GM12878 (cell line): Measurements from ENCODE around the gene KHDRBS2. TPM values are rescaled to one million over a fixed set of nuclear protein-coding genes. Genes with fewer than 3 reads are reported as not detected.

Experiments
- ATAC-seq: fragments of 200-7000 bp; cut with Tn5 transposase; 3 replicates; pipeline ENCODE4 v1.9.1; 2020; ENCODE audit warnings: mild to moderate bottlenecking, moderate library complexity
- BruUV-seq: library from RNA; stranded (reverse); fragments of 400-500 nt; replicated peaks from 2 replicates; lab custom pipeline; 2021; lab: Mats Ljungman, UMichigan
- CTCF ChIA-PET: fragments of 300-600 bp; sonication (Branson Sonifier 250); formaldehyde crosslinking; extraction: SDS; loops from one replicate; lab custom pipeline; 2021; ENCODE audit warnings: inconsistent platforms; lab: Yijun Ruan, JAX
- POLR2A ChIA-PET: fragments of 350-600 bp; formaldehyde crosslinking; extraction: SDS; loops from one replicate; lab custom pipeline; 2021; ENCODE audit warnings: inconsistent platforms; lab: Charles Lee
- RAD21 ChIA-PET: fragments of 300-600 bp; sonication (Branson Sonifier 250); formaldehyde crosslinking; loops from one replicate; lab custom pipeline; 2023; ENCODE audit warnings: antibody characterized with exemption; ENCODE audit not compliant: unreplicated experiment; lab: Charles Lee
- SMC1A ChIA-PET: fragments of 300-600 bp; sonication (Branson Sonifier 250); formaldehyde crosslinking; loops from one replicate; lab custom pipeline; 2023; ENCODE audit not compliant: unreplicated experiment, uncharacterized antibody; lab: Charles Lee
- DNase-seq: peaks from one replicate; pipeline ENCODE4 v3.0.0-alpha.2; 2011; ENCODE audit warnings: low read depth, low spot score
- FAIRE-seq: peaks from 3 replicates; lab custom pipeline; 2011; peaks lifted over from hg19 to GRCh38; lab: Jason Lieb, UNC
- H2AFZ ChIP-seq: 2 replicates; pipeline ENCODE4 v1.6.0; 2011; ENCODE audit warnings: low read depth, low read length, control low read depth; ENCODE audit not compliant: control insufficient read depth
- H3K27ac ChIP-seq: 2 replicates; pipeline ENCODE4 v1.5.1; 2011; ENCODE audit warnings: control low read depth; ENCODE audit not compliant: control insufficient read depth, insufficient read depth
- H3K27me3 ChIP-seq, 2 experiments: replicated peaks in 1 of 2; 2 replicates each; pipeline versions ENCODE4 v1.6.0 to v1.6.1; 2011; ENCODE audit warnings: low read length in 1 of 2; ENCODE audit not compliant: control insufficient read depth in 2 of 2, insufficient read depth in 2 of 2
- H3K36me3 ChIP-seq, 2 experiments: 2 replicates each; pipeline ENCODE4 v1.5.1; 2011; ENCODE audit warnings: low read length in 1 of 2; ENCODE audit not compliant: control insufficient read depth in 2 of 2, insufficient read depth in 2 of 2
- H3K4me1 ChIP-seq: 2 replicates; pipeline ENCODE4 v1.6.1; 2011; ENCODE audit warnings: mild to moderate bottlenecking, low read length, moderate library complexity, mixed read lengths; ENCODE audit not compliant: control insufficient read depth, insufficient read depth
- H3K4me2 ChIP-seq: 2 replicates; pipeline ENCODE4 v1.6.0; 2011; ENCODE audit warnings: control low read depth; ENCODE audit not compliant: control insufficient read depth, insufficient read depth
- H3K4me3 ChIP-seq: fragments of 200-600 bp; sonication (generic); 2 replicates; pipeline ENCODE4 v1.5.1; 2016
- H3K79me2 ChIP-seq: 2 replicates; pipeline ENCODE4 v1.6.0; 2011; ENCODE audit warnings: low read length; ENCODE audit not compliant: control insufficient read depth, insufficient read depth
- H3K9ac ChIP-seq: 2 replicates; pipeline ENCODE4 v1.8.0; 2011; ENCODE audit warnings: low read length, control low read depth, mixed read lengths; ENCODE audit not compliant: control insufficient read depth, insufficient read depth
- H3K9me3 ChIP-seq: replicated peaks from 3 replicates; pipeline ENCODE4 v1.5.1; 2011; ENCODE audit warnings: mild to moderate bottlenecking, low read length; ENCODE audit not compliant: control insufficient read depth, insufficient read depth
- H4K20me1 ChIP-seq: 2 replicates; pipeline ENCODE4 v1.6.0; 2011; ENCODE audit not compliant: control insufficient read depth, insufficient read depth
- CBFB ChIP-seq: IDR thresholded peaks from 2 replicates; pipeline ENCODE4 v1.6.1; 2016; ENCODE audit warnings: antibody characterized with exemption, low read depth
- CBX5 ChIP-seq: sonication (generic); IDR thresholded peaks from 2 replicates; pipeline ENCODE4 v1.6.1; 2016; ENCODE audit warnings: low read depth, moderate library complexity, mild to moderate bottlenecking, inconsistent platforms
- IRF5 ChIP-seq: fragments of 450-650 bp; IDR thresholded peaks from 2 replicates; pipeline ENCODE4 v1.6.1; 2017; ENCODE audit warnings: borderline replicate concordance
- MTA3 ChIP-seq: IDR thresholded peaks from 2 replicates; pipeline ENCODE4 v1.6.1; 2012; ENCODE audit warnings: low read length, inconsistent platforms, borderline replicate concordance
- MXI1 ChIP-seq: fragments of 150-350 bp; IDR thresholded peaks from 2 replicates; pipeline ENCODE4 v1.6.1; 2011; ENCODE audit warnings: low read depth, mild to moderate bottlenecking, inconsistent platforms, low read length, improper control_type of control experiment
- MYB ChIP-seq: fragments of 150-350 bp; IDR thresholded peaks from 2 replicates; pipeline ENCODE4 v1.6.1; 2014; ENCODE audit warnings: mild to moderate bottlenecking, low read depth, low read length, borderline replicate concordance
- PKNOX1 ChIP-seq: fragments of 450-650 bp; IDR thresholded peaks from 2 replicates; pipeline ENCODE4 v1.6.1; 2016; ENCODE audit warnings: mild to moderate bottlenecking
- RB1 ChIP-seq: fragments of 450-650 bp; formaldehyde crosslinking; IDR thresholded peaks from 2 replicates; pipeline ENCODE4 v1.6.1; 2017; ENCODE audit warnings: mild to moderate bottlenecking, borderline replicate concordance
- RCOR1 ChIP-seq: conservative IDR thresholded peaks from 2 replicates; pipeline ENCODE4 v1.6.1; 2012; ENCODE audit warnings: low read depth, low read length, improper control_type of control experiment
- TAF1 ChIP-seq: IDR thresholded peaks from 2 replicates; pipeline ENCODE4 v1.6.1; 2011; ENCODE audit warnings: mild to moderate bottlenecking, low read depth, low read length, borderline replicate concordance
- ZNF217 ChIP-seq: fragments of 450-650 bp; IDR thresholded peaks from 2 replicates; pipeline ENCODE4 v1.6.1; 2017; ENCODE audit warnings: antibody characterized with exemption, mild to moderate bottlenecking
- ZNF384 ChIP-seq: IDR thresholded peaks from 2 replicates; pipeline ENCODE4 v1.6.1; 2012; ENCODE audit warnings: low read depth, mild to moderate bottlenecking, low read length, improper control_type of control experiment, borderline replicate concordance
- ZSCAN29 ChIP-seq: fragments of 450-650 bp; IDR thresholded peaks from 2 replicates; pipeline ENCODE4 v1.6.1; 2017; ENCODE audit warnings: mild to moderate bottlenecking, moderate library complexity
- WGBS: methylation state at CpG from one replicate; pipeline ENCODE4 v1.1.6; 2016; ENCODE audit warnings: low lambda C conversion rate; ENCODE audit not compliant: insufficient replicate concordance, insufficient coverage; ENCODE audit errors: missing lambda C conversion rate; 5-methylcytosine and 5-hydroxymethylcytosine counted together
- in situ Hi-C: fragments of 300-500 bp; cut with MboI; formaldehyde crosslinking; loops from 9 replicates; pipeline ENCODE4 v1.14.3; 2018; ENCODE audit warnings: mixed read lengths
- intact Hi-C: fragments of 100-400 bp; cut with micrococcal nuclease; formaldehyde crosslinking; loops from one replicate; pipeline ENCODE4 v1.14.2; 2022; ENCODE audit not compliant: unreplicated experiment
- polyA plus RNA-seq, 11 experiments: library from polyadenylated mRNA; depleted of rRNA in 4 of 11; unstranded in 6 of 11; stranded (reverse) in 5 of 11; fragments of >200 nt; fragmentation: Nextera tagmentation in 4 of 11; fragmentation: Illumina TruSeq in 1 of 11; extraction: Ambion mirVana in 4 of 11; extraction: Trizol in 1 of 11; gene quantifications; 1 replicate in 1 of 11; 2 replicates in 10 of 11; pipeline versions ENCODE4 v1.2.1 to v1.2.3, GENCODE V29; 2011 to 2016; ENCODE audit warnings: inconsistent platforms in 2 of 11, missing spikeins in 2 of 11, low read depth in 1 of 11
- total RNA-seq, 4 experiments: library from RNA; depleted of rRNA in 3 of 4; stranded (reverse); fragments of >200 nt in 3 of 4; fragmentation: Illumina TruSeq in 1 of 4; extraction: Trizol in 1 of 4; gene quantifications; 2 replicates each; pipeline versions ENCODE4 v1.2.1 to v1.2.3, GENCODE V29; 2013 to 2021

The KHDRBS2 gene
- total and polyA plus RNA-seq, 10 of the 15 experiments (the other 5 are each of a cell fraction or from before 2014, with no cell fraction given), result 0.11 to 0.56 TPM; not detected in 8

- intact Hi-C loops, result loop anchor here (10.0 kb wide), 1 partner anchor 500 kb away; no protein-coding TSS in a partner anchor
- RAD21 ChIA-PET, result interaction anchor here (1.3 kb wide), 1 partner anchor 13 kb away, joined by 3 read pairs; no protein-coding TSS in a partner anchor
Measured at GRCh38 chr6:62284725-62285124, 1.3 kb downstream of the KHDRBS2 start.

More at GRCh38 chr6:62284725-62285124, 1.3 kb downstream of the KHDRBS2 start:
- ATAC-seq (no peak), DNase-seq (no peak), FAIRE-seq (no peak)
- Histone ChIP-seq H3K9me3 (no peaks in the 10 kb centered on the region), H3K27me3 (peaks cover 0 to 3% of the 10 kb centered on the region in 2 experiments; a peak in 1 of 4 replicates), H3K9ac (no peak overlapping the region), H3K4me3 (no peak overlapping the region), H4K20me1 (no peaks in the 10 kb centered on the region), H3K4me2 (no peak overlapping the region), H2AFZ (no peak overlapping the region), H3K36me3 (no peaks in the 10 kb centered on the region), H3K79me2 (no peaks in the 10 kb centered on the region), H3K27ac (no peak overlapping the region), H3K4me1 (no peaks in the 10 kb centered on the region)
- ChIA-PET SMC1A (interaction anchor here (0.7 to 2.2 kb wide), 8 partner anchors 9 to 991 kb away, joined by 3 to 6 read pairs (median 4); no protein-coding TSS in a partner anchor), POLR2A (no interaction called here), CTCF (interaction anchor here (0.8 to 2.6 kb wide), 12 partner anchors 10 to 989 kb away, joined by 3 to 16 read pairs (median 5); no protein-coding TSS in a partner anchor)
- TF ChIP-seq CBFB, result no peak
- TF ChIP-seq TAF1, result no peak
- no peak for TF ChIP-seq ZNF384
- no peak for TF ChIP-seq PKNOX1
- no peak for TF ChIP-seq MXI1
- TF ChIP-seq ZNF217, result no peak
- no peak for TF ChIP-seq MTA3
- TF ChIP-seq CBX5, result no peak
- TF ChIP-seq MYB, result no peak
- no peak for TF ChIP-seq RB1
- no peak for TF ChIP-seq ZSCAN29
- TF ChIP-seq RCOR1, result no peak
- TF ChIP-seq IRF5, result no peak
- 28% methylated on average over 2 of the region's 2 CpGs for WGBS
- BruUV-seq, result no TSS peak
- in situ Hi-C loops, result no loop called here
